RCC 7860 (cell line): ENCODE measurements around the gene PROC.
"Not testable (repeated sequence)": the region's sequence is repeated elsewhere in the genome, so short reads cannot be mapped to it uniquely, and the experiment has no call there.

Source experiments
- DNase-seq: peaks from one replicate; pipeline ENCODE4 v3.0.0-alpha.2; 2015; ENCODE audit warnings: low spot score
- FAIRE-seq: peaks from 2 replicates; lab custom pipeline; 2012; peaks lifted over from hg19 to GRCh38; lab: Jason Lieb, UNC

PROC gene

GRCh38 chr2:127425540-127426490, 7.6 kb downstream of the PROC start:
- FAIRE-seq: no peak
- DNase-seq: no peak

DNA sequence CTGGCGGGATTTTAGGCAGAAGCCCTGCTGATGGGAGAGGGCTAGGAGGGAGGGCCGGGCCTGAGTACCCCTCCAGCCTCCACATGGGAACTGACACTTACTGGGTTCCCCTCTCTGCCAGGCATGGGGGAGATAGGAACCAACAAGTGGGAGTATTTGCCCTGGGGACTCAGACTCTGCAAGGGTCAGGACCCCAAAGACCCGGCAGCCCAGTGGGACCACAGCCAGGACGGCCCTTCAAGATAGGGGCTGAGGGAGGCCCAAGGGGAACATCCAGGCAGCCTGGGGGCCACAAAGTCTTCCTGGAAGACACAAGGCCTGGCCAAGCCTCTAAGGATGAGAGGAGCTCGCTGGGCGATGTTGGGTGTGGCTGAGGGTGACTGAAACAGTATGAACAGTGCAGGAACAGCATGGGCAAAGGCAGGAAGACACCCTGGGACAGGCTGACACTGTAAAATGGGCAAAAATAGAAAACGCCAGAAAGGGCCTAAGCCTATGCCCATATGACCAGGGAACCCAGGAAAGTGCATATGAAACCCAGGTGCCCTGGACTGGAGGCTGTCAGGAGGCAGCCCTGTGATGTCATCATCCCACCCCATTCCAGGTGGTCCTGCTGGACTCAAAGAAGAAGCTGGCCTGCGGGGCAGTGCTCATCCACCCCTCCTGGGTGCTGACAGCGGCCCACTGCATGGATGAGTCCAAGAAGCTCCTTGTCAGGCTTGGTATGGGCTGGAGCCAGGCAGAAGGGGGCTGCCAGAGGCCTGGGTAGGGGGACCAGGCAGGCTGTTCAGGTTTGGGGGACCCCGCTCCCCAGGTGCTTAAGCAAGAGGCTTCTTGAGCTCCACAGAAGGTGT, 8.5 kb downstream of the PROC start:
- DNase-seq (no peak), FAIRE-seq (no peak)

- FAIRE-seq: no peak
- DNase-seq: no peak
Measured at GRCh38 chr2:127427376-127428056, 9.3 kb downstream of the PROC start.

DNA sequence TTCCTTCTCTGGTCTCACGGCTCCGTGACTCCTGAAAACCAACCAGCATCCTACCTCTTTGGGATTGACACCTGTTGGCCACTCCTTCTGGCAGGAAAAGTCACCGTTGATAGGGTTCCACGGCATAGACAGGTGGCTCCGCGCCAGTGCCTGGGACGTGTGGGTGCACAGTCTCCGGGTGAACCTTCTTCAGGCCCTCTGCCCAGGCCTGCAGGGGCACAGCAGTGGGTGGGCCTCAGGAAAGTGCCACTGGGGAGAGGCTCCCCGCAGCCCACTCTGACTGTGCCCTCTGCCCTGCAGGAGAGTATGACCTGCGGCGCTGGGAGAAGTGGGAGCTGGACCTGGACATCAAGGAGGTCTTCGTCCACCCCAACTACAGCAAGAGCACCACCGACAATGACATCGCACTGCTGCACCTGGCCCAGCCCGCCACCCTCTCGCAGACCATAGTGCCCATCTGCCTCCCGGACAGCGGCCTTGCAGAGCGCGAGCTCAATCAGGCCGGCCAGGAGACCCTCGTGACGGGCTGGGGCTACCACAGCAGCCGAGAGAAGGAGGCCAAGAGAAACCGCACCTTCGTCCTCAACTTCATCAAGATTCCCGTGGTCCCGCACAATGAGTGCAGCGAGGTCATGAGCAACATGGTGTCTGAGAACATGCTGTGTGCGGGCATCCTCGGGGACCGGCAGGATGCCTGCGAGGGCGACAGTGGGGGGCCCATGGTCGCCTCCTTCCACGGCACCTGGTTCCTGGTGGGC, 10.0 kb downstream of the PROC start:
- FAIRE-seq (no peak), DNase-seq (no peak)

DNA sequence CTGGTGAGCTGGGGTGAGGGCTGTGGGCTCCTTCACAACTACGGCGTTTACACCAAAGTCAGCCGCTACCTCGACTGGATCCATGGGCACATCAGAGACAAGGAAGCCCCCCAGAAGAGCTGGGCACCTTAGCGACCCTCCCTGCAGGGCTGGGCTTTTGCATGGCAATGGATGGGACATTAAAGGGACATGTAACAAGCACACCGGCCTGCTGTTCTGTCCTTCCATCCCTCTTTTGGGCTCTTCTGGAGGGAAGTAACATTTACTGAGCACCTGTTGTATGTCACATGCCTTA, 10.5 kb downstream of the PROC start:
- DNase-seq (no peak), FAIRE-seq (no peak)

DNA sequence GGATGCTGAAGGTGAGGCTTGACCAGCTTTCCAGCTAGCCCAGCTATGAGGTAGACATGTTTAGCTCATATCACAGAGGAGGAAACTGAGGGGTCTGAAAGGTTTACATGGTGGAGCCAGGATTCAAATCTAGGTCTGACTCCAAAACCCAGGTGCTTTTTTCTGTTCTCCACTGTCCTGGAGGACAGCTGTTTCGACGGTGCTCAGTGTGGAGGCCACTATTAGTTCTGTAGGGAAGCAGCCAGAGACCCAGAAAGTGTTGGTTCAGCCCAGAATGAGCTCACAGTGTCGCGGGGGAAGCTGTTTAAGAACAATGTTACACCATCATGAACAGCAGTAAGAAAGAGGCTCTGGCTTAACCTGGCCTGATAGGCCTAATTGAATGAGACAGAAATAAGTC, 11.1 kb downstream of the PROC start:
- DNase-seq: no peak

GRCh38 chr2:127429844-127430425, 11.7 kb downstream of the PROC start:
- DNase-seq: no peak
- no peak for FAIRE-seq

More for the DNA sequence above, 11.1 kb downstream of the PROC start:
- no peak for FAIRE-seq

DNA sequence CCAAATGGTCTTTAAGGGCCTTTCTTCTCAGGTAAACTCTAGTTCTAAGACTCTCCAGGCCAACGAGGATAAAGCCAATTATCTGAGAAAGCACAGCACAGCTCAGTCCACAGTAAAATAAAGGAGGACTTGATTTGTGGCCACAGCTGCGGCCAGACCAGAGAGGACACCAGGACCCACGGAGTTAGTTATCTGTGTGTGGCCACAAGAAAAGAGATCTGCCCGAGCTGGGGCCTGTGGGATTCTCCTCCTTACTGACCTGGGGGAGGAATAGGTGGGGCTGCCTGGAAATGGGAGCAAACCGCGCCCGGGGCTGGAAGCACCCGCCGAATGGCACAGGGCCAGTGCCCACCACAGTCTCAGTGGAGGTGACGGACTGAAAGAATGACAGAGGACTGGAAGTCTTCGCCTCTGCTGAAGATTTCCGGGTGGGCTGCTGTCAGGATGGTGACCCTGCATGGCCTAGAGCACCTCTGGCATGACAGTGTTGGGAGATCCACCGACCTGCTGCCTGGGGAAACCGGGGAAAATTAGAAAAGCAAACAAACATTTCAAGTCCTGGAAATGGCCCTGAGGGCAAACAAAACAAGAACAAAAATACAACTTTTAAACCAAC, 13.3 kb downstream of the PROC start:
- no peak for DNase-seq
- FAIRE-seq: no peak

- FAIRE-seq: no peak
- no peak for DNase-seq
Measured at GRCh38 chr2:127434515-127434914, 16.3 kb downstream of the PROC start.

GRCh38 chr2:127437056-127437455, 18.8 kb downstream of the PROC start:
- FAIRE-seq: no peak
- no peak for DNase-seq

GRCh38 chr2:127437781-127438726, 19.8 kb downstream of the PROC start:
- DNase-seq: no peak
- FAIRE-seq: no peak

- no peak for DNase-seq
- FAIRE-seq: no peak
Measured at GRCh38 chr2:127439343-127439742, 21.1 kb downstream of the PROC start.

DNA sequence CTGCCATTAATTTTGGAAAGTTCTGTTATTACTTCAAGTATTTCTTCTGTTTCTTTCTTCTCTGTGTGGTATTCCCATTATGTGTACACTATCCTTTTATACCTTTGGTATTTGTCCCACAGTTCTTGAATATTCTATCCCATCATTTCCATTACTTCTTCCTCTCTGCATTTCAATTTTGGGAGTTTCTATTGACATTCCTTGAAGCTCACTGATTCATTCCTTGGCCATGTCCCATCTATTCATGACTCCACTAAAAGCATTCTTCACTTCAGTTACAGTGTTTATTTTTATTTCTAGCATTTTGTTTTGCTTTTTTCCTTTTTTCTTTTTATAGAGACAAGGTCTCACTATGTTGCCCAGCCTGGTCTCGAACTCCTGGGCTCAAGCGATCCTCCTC, 30.3 kb downstream of the PROC start:
- FAIRE-seq (no peak), DNase-seq (no peak)

GRCh38 chr2:127449414-127449813, 31.2 kb downstream of the PROC start:
- FAIRE-seq (no peak), DNase-seq (no peak)

DNA sequence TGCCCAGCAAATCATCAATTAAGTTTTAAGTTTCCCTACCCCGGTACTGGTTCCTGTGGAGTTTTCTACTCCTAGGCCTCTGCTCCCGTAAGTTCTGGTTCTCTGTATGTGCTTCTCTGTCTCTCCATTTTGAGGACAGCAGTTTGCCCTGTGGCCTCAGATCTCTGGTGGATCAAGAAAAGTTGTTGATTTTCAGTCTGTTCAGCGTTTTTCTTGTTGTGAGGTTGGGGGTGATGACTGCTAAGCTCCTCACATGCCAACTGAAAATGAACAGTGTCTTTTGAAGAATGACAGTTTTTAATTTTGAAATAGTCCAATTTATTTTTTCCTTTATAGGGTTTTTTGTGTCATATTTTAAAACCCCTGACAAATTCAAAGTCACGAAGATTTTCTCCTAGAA, 31.7 kb downstream of the PROC start:
- FAIRE-seq (no peak), DNase-seq (no peak)

GRCh38 chr2:127451981-127452380, 33.8 kb downstream of the PROC start:
- DNase-seq: no peak
- FAIRE-seq: no peak

GRCh38 chr2:127452423-127452822, 34.2 kb downstream of the PROC start:
- FAIRE-seq, DNase-seq: not testable (repeated sequence)

GRCh38 chr2:127453013-127453391, 34.8 kb downstream of the PROC start:
- DNase-seq (no peak), FAIRE-seq (no peak)
